Measurements from ENCODE around the gene ITFG1.

- TF ChIP-seq, protein P1, sequence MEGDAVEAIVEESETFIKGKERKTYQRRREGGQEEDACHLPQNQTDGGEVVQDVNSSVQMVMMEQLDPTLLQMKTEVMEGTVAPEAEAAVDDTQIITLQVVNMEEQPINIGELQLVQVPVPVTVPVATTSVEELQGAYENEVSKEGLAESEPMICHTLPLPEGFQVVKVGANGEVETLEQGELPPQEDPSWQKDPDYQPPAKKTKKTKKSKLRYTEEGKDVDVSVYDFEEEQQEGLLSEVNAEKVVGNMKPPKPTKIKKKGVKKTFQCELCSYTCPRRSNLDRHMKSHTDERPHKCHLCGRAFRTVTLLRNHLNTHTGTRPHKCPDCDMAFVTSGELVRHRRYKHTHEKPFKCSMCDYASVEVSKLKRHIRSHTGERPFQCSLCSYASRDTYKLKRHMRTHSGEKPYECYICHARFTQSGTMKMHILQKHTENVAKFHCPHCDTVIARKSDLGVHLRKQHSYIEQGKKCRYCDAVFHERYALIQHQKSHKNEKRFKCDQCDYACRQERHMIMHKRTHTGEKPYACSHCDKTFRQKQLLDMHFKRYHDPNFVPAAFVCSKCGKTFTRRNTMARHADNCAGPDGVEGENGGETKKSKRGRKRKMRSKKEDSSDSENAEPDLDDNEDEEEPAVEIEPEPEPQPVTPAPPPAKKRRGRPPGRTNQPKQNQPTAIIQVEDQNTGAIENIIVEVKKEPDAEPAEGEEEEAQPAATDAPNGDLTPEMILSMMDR (conservative IDR thresholded peaks at IDR 0.05; ENCODE audit: low read depth, low read length): no peak
- no peak for TF ChIP-seq EZH2 (IDR thresholded peaks at IDR 0.05; ENCODE audit: low read length, unreplicated experiment)
- no peak for TF ChIP-seq EZH2phosphoT487 (IDR thresholded peaks at IDR 0.05; ENCODE audit: borderline replicate concordance, low read length)
Measured at GRCh38 chr16:47316442-47317015, 144.3 kb downstream of the ITFG1 start.

Measured in PC-3 (cell line).